PFSK-1 (cell line): ENCODE data around the gene NCOA1. TPM values are rescaled to one million over a fixed set of nuclear protein-coding genes. Genes with fewer than 3 reads are reported as not detected.

ENCODE experiments used
- FOXP2 ChIP-seq: optimal IDR thresholded peaks from 2 replicates; pipeline ENCODE3; 2011; ENCODE audit warnings: borderline replicate concordance, control low read depth, inconsistent platforms; ENCODE audit not compliant: insufficient read depth; ENCODE audit errors: extremely low read length, extremely low read depth
- POLR2AphosphoS5 ChIP-seq: IDR thresholded peaks from 2 replicates; pipeline ENCODE4 v1.6.1; 2012; ENCODE audit warnings: low read depth, mild to moderate bottlenecking, control low read depth, low read length, moderate library complexity
- SIN3A ChIP-seq: IDR thresholded peaks from 2 replicates; pipeline ENCODE4 v1.6.1; 2012; ENCODE audit warnings: mild to moderate bottlenecking, low read length, moderate library complexity, borderline replicate concordance; ENCODE audit not compliant: insufficient read depth
- TAF1 ChIP-seq: IDR thresholded peaks from 2 replicates; pipeline ENCODE4 v1.6.1; 2012; ENCODE audit warnings: low read length, control low read depth, borderline replicate concordance; ENCODE audit not compliant: insufficient read depth
- polyA plus RNA-seq: library from polyadenylated mRNA; unstranded; fragments of >200 nt; gene quantifications from one replicate; pipeline ENCODE4 v1.2.1, GENCODE V29; 2012; ENCODE audit warnings: low read depth, missing spikeins; ENCODE audit not compliant: insufficient read length
- TF ChIP-seq, protein P1 (sequence below), 2 experiments: IDR thresholded peaks; 2 replicates each; pipeline versions ENCODE4 v1.6.1 to v1.8.0; 2011 to 2012; ENCODE audit warnings: low read depth in 2 of 2, low read length in 2 of 2, control low read depth in 1 of 2, inconsistent platforms in 1 of 2, mild to moderate bottlenecking in 1 of 2, moderate library complexity in 1 of 2; ENCODE audit not compliant: insufficient read depth in 1 of 2

NCOA1 gene
- polyA plus RNA-seq, result 5.3 TPM

- TF ChIP-seq SIN3A, result no peak
- no peak for TF ChIP-seq TAF1
- no peak for TF ChIP-seq POLR2AphosphoS5
- TF ChIP-seq FOXP2, result no peak
- TF ChIP-seq, protein P1, sequence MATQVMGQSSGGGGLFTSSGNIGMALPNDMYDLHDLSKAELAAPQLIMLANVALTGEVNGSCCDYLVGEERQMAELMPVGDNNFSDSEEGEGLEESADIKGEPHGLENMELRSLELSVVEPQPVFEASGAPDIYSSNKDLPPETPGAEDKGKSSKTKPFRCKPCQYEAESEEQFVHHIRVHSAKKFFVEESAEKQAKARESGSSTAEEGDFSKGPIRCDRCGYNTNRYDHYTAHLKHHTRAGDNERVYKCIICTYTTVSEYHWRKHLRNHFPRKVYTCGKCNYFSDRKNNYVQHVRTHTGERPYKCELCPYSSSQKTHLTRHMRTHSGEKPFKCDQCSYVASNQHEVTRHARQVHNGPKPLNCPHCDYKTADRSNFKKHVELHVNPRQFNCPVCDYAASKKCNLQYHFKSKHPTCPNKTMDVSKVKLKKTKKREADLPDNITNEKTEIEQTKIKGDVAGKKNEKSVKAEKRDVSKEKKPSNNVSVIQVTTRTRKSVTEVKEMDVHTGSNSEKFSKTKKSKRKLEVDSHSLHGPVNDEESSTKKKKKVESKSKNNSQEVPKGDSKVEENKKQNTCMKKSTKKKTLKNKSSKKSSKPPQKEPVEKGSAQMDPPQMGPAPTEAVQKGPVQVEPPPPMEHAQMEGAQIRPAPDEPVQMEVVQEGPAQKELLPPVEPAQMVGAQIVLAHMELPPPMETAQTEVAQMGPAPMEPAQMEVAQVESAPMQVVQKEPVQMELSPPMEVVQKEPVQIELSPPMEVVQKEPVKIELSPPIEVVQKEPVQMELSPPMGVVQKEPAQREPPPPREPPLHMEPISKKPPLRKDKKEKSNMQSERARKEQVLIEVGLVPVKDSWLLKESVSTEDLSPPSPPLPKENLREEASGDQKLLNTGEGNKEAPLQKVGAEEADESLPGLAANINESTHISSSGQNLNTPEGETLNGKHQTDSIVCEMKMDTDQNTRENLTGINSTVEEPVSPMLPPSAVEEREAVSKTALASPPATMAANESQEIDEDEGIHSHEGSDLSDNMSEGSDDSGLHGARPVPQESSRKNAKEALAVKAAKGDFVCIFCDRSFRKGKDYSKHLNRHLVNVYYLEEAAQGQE (IDR thresholded peaks at IDR 0.05; ENCODE audit: insufficient read depth in 1 of 2, low read depth in 2 of 2, low read length in 2 of 2), result no peak
Measured at GRCh38 chr2:24490690-24491541, at the start of gene NCOA1. Gene NCOA1 (plus strand): TSS chr2:24491254. CDS start chr2:24658678, 167,424 bp downstream.

- TF ChIP-seq POLR2AphosphoS5, result no peak
- TF ChIP-seq FOXP2, result no peak
- TF ChIP-seq TAF1, result no peak
- no peak for TF ChIP-seq SIN3A
- TF ChIP-seq, protein P1 (IDR thresholded peaks at IDR 0.05; ENCODE audit: insufficient read depth in 1 of 2, low read depth in 2 of 2, low read length in 2 of 2), result no peak
Measured at GRCh38 chr2:24448797-24449196, 42.3 kb upstream of the NCOA1 start.

DNA sequence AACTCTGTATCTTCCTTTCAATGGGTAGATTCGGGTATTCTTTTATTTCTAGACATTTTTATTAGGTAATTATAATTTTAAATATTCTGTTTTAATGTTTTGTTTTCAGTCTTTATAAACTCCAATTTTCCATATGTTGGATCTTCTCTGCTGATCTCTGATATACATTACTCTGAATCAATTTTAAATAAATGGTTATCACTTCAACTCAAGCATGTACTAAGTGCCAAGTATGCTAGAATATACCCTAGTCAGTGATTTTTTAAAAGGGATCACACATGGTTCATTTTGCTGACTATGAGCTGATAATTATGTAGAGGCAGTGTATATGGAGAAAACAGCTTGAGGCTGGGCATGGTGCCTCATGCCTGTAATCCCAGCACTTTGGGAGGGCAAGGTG is 41.7 kb upstream of the NCOA1 start:
- TF ChIP-seq, protein P1 (IDR thresholded peaks at IDR 0.05; ENCODE audit: insufficient read depth in 1 of 2, low read depth in 2 of 2, low read length in 2 of 2), result no peak
- TF ChIP-seq POLR2AphosphoS5 (no peak), SIN3A (no peak), TAF1 (no peak), FOXP2 (no peak)

GRCh38 chr2:24451805-24452501 is 39.1 kb upstream of the NCOA1 start:
- TF ChIP-seq FOXP2, result no peak
- TF ChIP-seq SIN3A, result no peak
- no peak for TF ChIP-seq TAF1
- TF ChIP-seq POLR2AphosphoS5, result no peak
- TF ChIP-seq, protein P1 (IDR thresholded peaks at IDR 0.05; ENCODE audit: insufficient read depth in 1 of 2, low read depth in 2 of 2, low read length in 2 of 2), result no peak
